ENCODE results near the gene SMAD9. TPM values are rescaled to one million over a fixed set of nuclear protein-coding genes. Genes with fewer than 3 reads are reported as not detected.

SMAD9 gene
- total and polyA plus RNA-seq, 9 of the 15 experiments (the other 6 are each of a cell fraction or from before 2014, with no cell fraction given): 0.02 to 0.08 (median 0.03) TPM; not detected in 4

GRCh38 chr13:36814465-36814864 lies 105.6 kb downstream of the SMAD9 start (continued):
- TF ChIP-seq CTCF (IDR thresholded peaks at IDR 0.05 in 2 of 3, conservative IDR thresholded peaks at IDR 0.05 in 1 of 3; ENCODE audit: insufficient read depth in 2 of 3, low read depth in 1 of 3, low read length in 3 of 3): no peak
- no peak for TF ChIP-seq RBFOX2 (IDR thresholded peaks at IDR 0.05; ENCODE audit: low read depth, low read length)
- peak; percentile 58 for TF ChIP-seq MGA (IDR thresholded peaks at IDR 0.05)
- no peak for TF ChIP-seq HMG20B (CRISPR knock-in tag; IDR thresholded peaks at IDR 0.05)
- 0 out of 2 replicates have a peak, but pooled peaks have one; percentile 18 for TF ChIP-seq SMARCA4 (IDR thresholded peaks at IDR 0.05)
- no peak for TF ChIP-seq ZBTB12 (CRISPR knock-in tag; IDR thresholded peaks at IDR 0.05)
- TF ChIP-seq BCLAF1 (IDR thresholded peaks at IDR 0.05; ENCODE audit: borderline replicate concordance in 1 of 2, control insufficient read depth in 1 of 2, low read depth in 2 of 2, low read length in 1 of 2): no peak
- no peak for TF ChIP-seq KAT8 (IDR thresholded peaks at IDR 0.05; ENCODE audit: low read depth)
- no peak for TF ChIP-seq ZNF778 (CRISPR knock-in tag; IDR thresholded peaks at IDR 0.05)
- TF ChIP-seq PTBP1 (IDR thresholded peaks at IDR 0.05; ENCODE audit: low read depth, low read length): no peak
- TF ChIP-seq DPF2 (IDR thresholded peaks at IDR 0.05): peak; percentile 41

All from K562 (cell line).